ENCODE data around the gene NLRP8.

DNA sequence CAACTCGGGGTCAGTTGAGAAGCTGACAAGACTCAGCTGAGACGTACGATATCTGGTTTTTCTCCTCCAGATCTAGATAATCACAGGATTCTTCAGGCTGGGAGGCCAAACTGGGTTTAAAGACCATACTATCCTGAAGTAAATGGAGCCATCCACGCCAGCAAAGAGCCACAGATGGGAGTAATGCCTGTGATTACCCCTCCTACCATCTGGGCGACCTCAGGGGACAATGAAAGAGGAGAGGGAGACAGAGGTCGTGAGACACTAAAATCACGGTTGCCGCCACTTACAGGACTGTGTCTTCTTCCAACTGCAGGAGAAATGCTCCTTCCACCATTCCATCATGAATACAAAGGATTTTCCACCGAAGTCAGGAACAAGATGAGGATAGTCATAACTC, 12.4 kb upstream of the NLRP8 start:
- TF ChIP-seq, protein P1, sequence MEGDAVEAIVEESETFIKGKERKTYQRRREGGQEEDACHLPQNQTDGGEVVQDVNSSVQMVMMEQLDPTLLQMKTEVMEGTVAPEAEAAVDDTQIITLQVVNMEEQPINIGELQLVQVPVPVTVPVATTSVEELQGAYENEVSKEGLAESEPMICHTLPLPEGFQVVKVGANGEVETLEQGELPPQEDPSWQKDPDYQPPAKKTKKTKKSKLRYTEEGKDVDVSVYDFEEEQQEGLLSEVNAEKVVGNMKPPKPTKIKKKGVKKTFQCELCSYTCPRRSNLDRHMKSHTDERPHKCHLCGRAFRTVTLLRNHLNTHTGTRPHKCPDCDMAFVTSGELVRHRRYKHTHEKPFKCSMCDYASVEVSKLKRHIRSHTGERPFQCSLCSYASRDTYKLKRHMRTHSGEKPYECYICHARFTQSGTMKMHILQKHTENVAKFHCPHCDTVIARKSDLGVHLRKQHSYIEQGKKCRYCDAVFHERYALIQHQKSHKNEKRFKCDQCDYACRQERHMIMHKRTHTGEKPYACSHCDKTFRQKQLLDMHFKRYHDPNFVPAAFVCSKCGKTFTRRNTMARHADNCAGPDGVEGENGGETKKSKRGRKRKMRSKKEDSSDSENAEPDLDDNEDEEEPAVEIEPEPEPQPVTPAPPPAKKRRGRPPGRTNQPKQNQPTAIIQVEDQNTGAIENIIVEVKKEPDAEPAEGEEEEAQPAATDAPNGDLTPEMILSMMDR (IDR thresholded peaks at IDR 0.05): no peak
- no peak for TF ChIP-seq POLR2A (IDR thresholded peaks at IDR 0.05)

Measured in breast epithelium (tissue), 3 donors.